ENCODE data around the gene DCTPP1. TPM values are rescaled to one million over a fixed set of nuclear protein-coding genes. Genes with fewer than 3 reads are reported as not detected.

Gene DCTPP1
- polyA plus RNA-seq, 1 donor from 2014 or later: 47.3 TPM

DNA sequence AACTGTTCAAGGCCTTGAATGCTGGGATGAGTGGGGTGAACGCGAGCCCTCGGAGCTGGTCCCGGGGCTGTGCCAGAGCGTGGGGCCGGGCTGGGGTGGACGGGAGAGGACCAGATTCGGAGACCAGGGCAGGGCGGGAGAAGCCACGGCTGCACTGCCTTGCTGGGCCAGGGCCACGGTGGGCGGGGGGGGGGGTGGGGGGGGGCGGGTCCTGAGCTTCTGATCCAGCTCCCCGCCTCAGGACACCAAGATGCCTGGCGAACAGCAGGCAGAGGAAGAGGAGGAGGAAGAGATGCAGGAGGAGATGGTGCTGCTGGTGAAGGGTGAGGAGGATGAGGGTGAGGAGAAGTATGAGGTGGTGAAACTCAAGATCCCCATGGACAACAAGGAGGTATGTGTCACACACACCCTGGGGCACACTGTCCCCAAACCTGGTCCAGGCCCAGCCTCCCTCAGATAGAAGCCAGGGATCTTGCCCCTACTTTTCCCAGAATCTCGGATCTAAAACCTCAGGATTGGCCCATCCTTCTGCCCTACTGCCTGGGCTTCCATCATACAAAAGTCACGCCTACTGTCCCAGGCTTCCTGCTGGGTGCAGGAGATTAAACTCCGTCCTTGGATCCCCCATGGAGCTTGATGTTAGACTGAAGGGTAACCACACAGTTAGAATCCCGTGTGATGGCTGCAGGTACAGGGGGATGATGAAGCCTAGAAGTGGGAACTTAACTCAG, 21.9 kb downstream of the DCTPP1 start:
- H2AFZ ChIP-seq (ENCODE audit: low read depth, low read length): no peak overlapping the region
- H3K79me2 ChIP-seq (replicated peaks; ENCODE audit: insufficient read depth, low read length): peaks cover 5% of the 10 kb centered on the region
- no peak overlapping the region for H3K4me2 ChIP-seq (ENCODE audit: low read length)

DNA sequence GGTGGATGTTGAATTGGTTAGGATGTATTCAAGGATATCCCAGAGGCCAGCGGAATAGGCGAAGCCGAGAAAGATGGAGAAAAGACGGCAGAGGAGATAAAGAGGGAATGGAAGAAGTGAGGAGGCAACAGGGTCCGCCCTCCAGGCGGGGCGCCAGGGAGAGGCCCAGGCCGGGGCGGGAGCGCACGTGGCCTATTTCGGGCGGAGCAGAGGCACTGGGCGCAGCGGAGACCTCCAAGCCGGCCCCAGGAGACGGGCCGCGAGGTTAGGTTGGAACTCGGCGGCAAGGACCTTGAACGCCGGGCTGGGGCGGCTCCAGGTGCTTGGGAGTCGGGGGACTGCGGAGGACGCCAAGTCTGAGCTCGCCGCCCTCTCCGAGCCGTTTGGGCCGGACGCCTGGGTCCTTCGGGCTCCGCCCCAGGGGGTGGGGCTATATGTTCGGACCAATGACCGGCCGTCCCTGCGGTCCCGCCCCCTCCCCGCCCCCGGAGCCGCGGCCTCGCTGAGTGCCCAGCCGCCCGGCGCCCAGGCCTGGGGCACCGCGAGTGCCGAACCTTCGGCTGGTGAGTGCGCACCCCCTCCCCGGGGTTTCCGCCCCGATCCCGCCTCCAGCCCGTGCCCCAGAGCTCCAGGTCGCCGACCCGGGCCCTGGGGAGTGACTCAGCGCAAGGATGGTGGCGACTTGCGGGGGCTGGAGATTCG, 22.6 kb downstream of the DCTPP1 start, which contains the start of gene ZNF771:
ZNF771 (plus strand) TSS at position 505 of the 702 bp plus-strand sequence. CDS start 448 bp downstream, outside the sequence.
- Histone ChIP-seq H3K4me2 (ENCODE audit: low read length) (no peak within 1 kb of the TSS), H3K27me3 (ENCODE audit: insufficient read depth, low read depth, low read length) (no peaks in the 10 kb centered on the region), H3K36me3 (ENCODE audit: insufficient read depth, low read length) (no peaks in the 10 kb centered on the region), H3K4me3 (ENCODE audit: low read length) (peak within 1 kb of the TSS; percentile 71), H3K27ac (ENCODE audit: low read length) (no peak within 1 kb of the TSS), H3K79me2 (replicated peaks; ENCODE audit: insufficient read depth, low read length) (peaks cover 5% of the 10 kb centered on the region), H3K9me3 (ENCODE audit: low read length) (no peaks in the 10 kb centered on the region), H2AFZ (ENCODE audit: low read depth, low read length) (peak within 1 kb of the TSS; percentile 65), H3F3A (ENCODE audit: insufficient read depth, low read length, poor library complexity, severe bottlenecking) (no peaks in the 10 kb centered on the region), H3K9me2 (ENCODE audit: insufficient read depth, low read length) (no peaks in the 10 kb centered on the region), H4K20me1 (ENCODE audit: insufficient read depth) (no peaks in the 10 kb centered on the region), H3K9ac (ENCODE audit: low read length) (peak within 1 kb of the TSS; percentile 68)
- TF ChIP-seq, protein P1, sequence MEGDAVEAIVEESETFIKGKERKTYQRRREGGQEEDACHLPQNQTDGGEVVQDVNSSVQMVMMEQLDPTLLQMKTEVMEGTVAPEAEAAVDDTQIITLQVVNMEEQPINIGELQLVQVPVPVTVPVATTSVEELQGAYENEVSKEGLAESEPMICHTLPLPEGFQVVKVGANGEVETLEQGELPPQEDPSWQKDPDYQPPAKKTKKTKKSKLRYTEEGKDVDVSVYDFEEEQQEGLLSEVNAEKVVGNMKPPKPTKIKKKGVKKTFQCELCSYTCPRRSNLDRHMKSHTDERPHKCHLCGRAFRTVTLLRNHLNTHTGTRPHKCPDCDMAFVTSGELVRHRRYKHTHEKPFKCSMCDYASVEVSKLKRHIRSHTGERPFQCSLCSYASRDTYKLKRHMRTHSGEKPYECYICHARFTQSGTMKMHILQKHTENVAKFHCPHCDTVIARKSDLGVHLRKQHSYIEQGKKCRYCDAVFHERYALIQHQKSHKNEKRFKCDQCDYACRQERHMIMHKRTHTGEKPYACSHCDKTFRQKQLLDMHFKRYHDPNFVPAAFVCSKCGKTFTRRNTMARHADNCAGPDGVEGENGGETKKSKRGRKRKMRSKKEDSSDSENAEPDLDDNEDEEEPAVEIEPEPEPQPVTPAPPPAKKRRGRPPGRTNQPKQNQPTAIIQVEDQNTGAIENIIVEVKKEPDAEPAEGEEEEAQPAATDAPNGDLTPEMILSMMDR (IDR thresholded peaks at IDR 0.05; ENCODE audit: poor library complexity, severe bottlenecking): peak; percentile 38
- TF ChIP-seq, protein P2, sequence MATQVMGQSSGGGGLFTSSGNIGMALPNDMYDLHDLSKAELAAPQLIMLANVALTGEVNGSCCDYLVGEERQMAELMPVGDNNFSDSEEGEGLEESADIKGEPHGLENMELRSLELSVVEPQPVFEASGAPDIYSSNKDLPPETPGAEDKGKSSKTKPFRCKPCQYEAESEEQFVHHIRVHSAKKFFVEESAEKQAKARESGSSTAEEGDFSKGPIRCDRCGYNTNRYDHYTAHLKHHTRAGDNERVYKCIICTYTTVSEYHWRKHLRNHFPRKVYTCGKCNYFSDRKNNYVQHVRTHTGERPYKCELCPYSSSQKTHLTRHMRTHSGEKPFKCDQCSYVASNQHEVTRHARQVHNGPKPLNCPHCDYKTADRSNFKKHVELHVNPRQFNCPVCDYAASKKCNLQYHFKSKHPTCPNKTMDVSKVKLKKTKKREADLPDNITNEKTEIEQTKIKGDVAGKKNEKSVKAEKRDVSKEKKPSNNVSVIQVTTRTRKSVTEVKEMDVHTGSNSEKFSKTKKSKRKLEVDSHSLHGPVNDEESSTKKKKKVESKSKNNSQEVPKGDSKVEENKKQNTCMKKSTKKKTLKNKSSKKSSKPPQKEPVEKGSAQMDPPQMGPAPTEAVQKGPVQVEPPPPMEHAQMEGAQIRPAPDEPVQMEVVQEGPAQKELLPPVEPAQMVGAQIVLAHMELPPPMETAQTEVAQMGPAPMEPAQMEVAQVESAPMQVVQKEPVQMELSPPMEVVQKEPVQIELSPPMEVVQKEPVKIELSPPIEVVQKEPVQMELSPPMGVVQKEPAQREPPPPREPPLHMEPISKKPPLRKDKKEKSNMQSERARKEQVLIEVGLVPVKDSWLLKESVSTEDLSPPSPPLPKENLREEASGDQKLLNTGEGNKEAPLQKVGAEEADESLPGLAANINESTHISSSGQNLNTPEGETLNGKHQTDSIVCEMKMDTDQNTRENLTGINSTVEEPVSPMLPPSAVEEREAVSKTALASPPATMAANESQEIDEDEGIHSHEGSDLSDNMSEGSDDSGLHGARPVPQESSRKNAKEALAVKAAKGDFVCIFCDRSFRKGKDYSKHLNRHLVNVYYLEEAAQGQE (IDR thresholded peaks at IDR 0.05; ENCODE audit: borderline replicate concordance): peak; percentile 52
- peak; percentile 72 for TF ChIP-seq MXI1 (conservative IDR thresholded peaks at IDR 0.05; ENCODE audit: poor library complexity, severe bottlenecking)
- no peak for TF ChIP-seq EZH2 (IDR thresholded peaks at IDR 0.05; ENCODE audit: borderline replicate concordance, insufficient read depth, low read length, poor library complexity, severe bottlenecking)
- TF ChIP-seq POLR2AphosphoS5 (IDR thresholded peaks at IDR 0.05): peak; percentile 47
- no peak for TF ChIP-seq TAF1 (IDR thresholded peaks at IDR 0.05; ENCODE audit: low read depth)
- no peak for TF ChIP-seq RAD21 (conservative IDR thresholded peaks at IDR 0.05)

More for the DNA sequence above, 21.9 kb downstream of the DCTPP1 start:
- H3K9ac ChIP-seq (ENCODE audit: low read length): peak overlapping the region; percentile 68
- no peaks in the 10 kb centered on the region for H4K20me1 ChIP-seq (ENCODE audit: insufficient read depth)
- H3F3A ChIP-seq (ENCODE audit: insufficient read depth, low read length, poor library complexity, severe bottlenecking): no peaks in the 10 kb centered on the region
- H3K36me3 ChIP-seq (ENCODE audit: insufficient read depth, low read length): no peaks in the 10 kb centered on the region
- H3K27ac ChIP-seq (ENCODE audit: low read length): no peak overlapping the region
- H3K9me3 ChIP-seq (ENCODE audit: low read length): no peaks in the 10 kb centered on the region
- H3K4me3 ChIP-seq (ENCODE audit: low read length): peak overlapping the region; percentile 71
- TF ChIP-seq, protein P1 (IDR thresholded peaks at IDR 0.05; ENCODE audit: poor library complexity, severe bottlenecking): no peak
- TF ChIP-seq TAF1 (IDR thresholded peaks at IDR 0.05; ENCODE audit: low read depth) (no peak), EZH2 (IDR thresholded peaks at IDR 0.05; ENCODE audit: borderline replicate concordance, insufficient read depth, low read length, poor library complexity, severe bottlenecking) (no peak), SMC3 (conservative IDR thresholded peaks at IDR 0.05; ENCODE audit: poor library complexity) (no peak), EP300 (conservative IDR thresholded peaks at IDR 0.05; ENCODE audit: poor library complexity, severe bottlenecking) (no peak), RAD21 (conservative IDR thresholded peaks at IDR 0.05) (no peak), POLR2AphosphoS5 (IDR thresholded peaks at IDR 0.05) (no peak), MXI1 (conservative IDR thresholded peaks at IDR 0.05; ENCODE audit: poor library complexity, severe bottlenecking) (no peak)
- TF ChIP-seq, protein P2 (IDR thresholded peaks at IDR 0.05; ENCODE audit: borderline replicate concordance): no peak
- H3K9me2 ChIP-seq (ENCODE audit: insufficient read depth, low read length): no peaks in the 10 kb centered on the region
- H3K27me3 ChIP-seq (ENCODE audit: insufficient read depth, low read depth, low read length): no peaks in the 10 kb centered on the region
